ENCODE data around the gene TBCD.

TBCD gene

GRCh38 chr17:82812601-82813000 lies 60.7 kb downstream of the TBCD start:
- DNase-seq: no peak

- DNase-seq: no peak
Measured at GRCh38 chr17:82813299-82814051, 61.6 kb downstream of the TBCD start.

GRCh38 chr17:82814834-82815233 lies 63.0 kb downstream of the TBCD start:
- DNase-seq: no peak

- DNase-seq: no peak
Measured at GRCh38 chr17:82815354-82815753, 63.5 kb downstream of the TBCD start.

GRCh38 chr17:82815790-82816305 lies 64.0 kb downstream of the TBCD start:
- no peak for DNase-seq

- no peak for DNase-seq
Measured at GRCh38 chr17:82816358-82816757, 64.5 kb downstream of the TBCD start.

GRCh38 chr17:82817947-82818346 lies 66.1 kb downstream of the TBCD start:
- DNase-seq: no peak

GRCh38 chr17:82820278-82821251 lies 68.7 kb downstream of the TBCD start:
- no peak for DNase-seq

- DNase-seq: no peak
Measured at GRCh38 chr17:82821554-82821953, 69.7 kb downstream of the TBCD start.

- DNase-seq: no peak
Measured at GRCh38 chr17:82822281-82822680, 70.4 kb downstream of the TBCD start.

- no peak for DNase-seq
Measured at GRCh38 chr17:82823004-82823403, 71.1 kb downstream of the TBCD start.

GRCh38 chr17:82825540-82826124 lies 73.8 kb downstream of the TBCD start:
- no peak for DNase-seq

GRCh38 chr17:82826211-82826610 lies 74.3 kb downstream of the TBCD start:
- DNase-seq: no peak

- no peak for DNase-seq
Measured at GRCh38 chr17:82826956-82827355, 75.1 kb downstream of the TBCD start.

GRCh38 chr17:82828875-82829487 lies 77.1 kb downstream of the TBCD start:
- no peak for DNase-seq

GRCh38 chr17:82830249-82830661 lies 78.4 kb downstream of the TBCD start:
- no peak for DNase-seq

GRCh38 chr17:82831041-82831817 lies 79.4 kb downstream of the TBCD start:
- DNase-seq: no peak

- no peak for DNase-seq
Measured at GRCh38 chr17:82831818-82832200, 79.9 kb downstream of the TBCD start.

GRCh38 chr17:82832411-82832810 lies 80.5 kb downstream of the TBCD start:
- DNase-seq: no peak

GRCh38 chr17:82832881-82833475 lies 81.1 kb downstream of the TBCD start:
- no peak for DNase-seq

GRCh38 chr17:82835122-82835521 lies 83.3 kb downstream of the TBCD start:
- DNase-seq: no peak

Measured in islet precursor cell (in vitro differentiated cells).